ENCODE data around the gene DDIT3.
"Not testable (repeated sequence)": the region's sequence is repeated elsewhere in the genome, so short reads cannot be mapped to it uniquely, and the experiment has no call there.

Gene DDIT3

DNA sequence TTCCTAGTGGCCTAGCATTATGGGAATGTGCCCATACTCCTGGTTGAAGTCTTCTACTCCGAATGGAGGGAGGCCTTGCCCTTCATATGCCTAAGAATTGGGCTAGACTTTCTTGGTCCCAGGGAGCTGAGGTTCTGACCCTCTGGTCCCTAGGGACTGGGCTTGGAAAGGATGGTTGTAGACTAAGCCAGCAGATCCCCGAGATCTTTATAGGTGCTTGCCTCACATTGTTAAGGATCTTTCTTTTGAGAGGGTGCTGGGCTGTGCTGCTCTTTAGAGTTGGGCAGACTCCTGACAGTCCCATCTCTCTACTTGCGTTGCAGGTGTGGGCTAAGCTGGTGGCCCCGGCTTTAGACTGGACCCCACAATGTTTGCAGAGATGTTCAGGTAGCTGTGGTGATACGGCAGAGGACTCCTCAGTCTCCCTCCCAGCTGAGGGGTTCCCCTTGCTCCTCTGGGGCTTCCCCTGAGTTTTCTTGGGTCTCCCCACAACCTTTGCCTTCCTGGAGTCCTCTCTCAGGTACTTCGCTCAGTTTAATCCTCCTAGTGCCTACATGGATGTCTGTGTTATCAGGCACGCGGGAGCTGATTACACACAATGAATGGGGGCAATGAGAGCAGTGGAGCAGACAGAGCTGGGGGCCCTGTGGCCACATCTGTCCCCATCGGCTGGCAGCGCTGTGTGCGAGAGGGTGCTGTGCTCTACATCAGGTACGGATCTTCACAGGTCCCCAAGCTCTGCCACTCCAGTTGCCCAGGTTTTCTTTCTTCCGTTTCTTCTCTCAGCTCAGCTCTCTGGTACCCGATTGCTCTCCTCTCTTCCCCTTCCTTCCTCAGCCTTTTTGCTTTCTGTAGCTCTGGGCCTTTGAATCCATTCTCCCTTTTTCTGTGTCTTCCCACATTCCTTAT lies 3.6 kb upstream of the DDIT3 start:
- Mint-ChIP-seq H3K27ac (peak overlapping the region; percentile 91), H3K27me3 (no peaks in the 10 kb centered on the region), H3K36me3 (ENCODE audit: low read depth) (peaks cover 25% of the 10 kb centered on the region), H3K4me1 (ENCODE audit: low read depth) (peaks cover 44% of the 10 kb centered on the region), H3K9me3 (no peaks in the 10 kb centered on the region), H3K4me3 (peak overlapping the region; percentile 94)

- Mint-ChIP-seq H3K27ac (peak overlapping the region; percentile 91), H3K9me3 (no peaks in the 10 kb centered on the region), H3K4me1 (ENCODE audit: low read depth) (peaks cover 52% of the 10 kb centered on the region), H3K4me3 (peak overlapping the region; percentile 94), H3K36me3 (ENCODE audit: low read depth) (peaks cover 27% of the 10 kb centered on the region), H3K27me3 (no peaks in the 10 kb centered on the region)
Observed at GRCh38 chr12:57522887-57523705, 2.8 kb upstream of the DDIT3 start.

DNA sequence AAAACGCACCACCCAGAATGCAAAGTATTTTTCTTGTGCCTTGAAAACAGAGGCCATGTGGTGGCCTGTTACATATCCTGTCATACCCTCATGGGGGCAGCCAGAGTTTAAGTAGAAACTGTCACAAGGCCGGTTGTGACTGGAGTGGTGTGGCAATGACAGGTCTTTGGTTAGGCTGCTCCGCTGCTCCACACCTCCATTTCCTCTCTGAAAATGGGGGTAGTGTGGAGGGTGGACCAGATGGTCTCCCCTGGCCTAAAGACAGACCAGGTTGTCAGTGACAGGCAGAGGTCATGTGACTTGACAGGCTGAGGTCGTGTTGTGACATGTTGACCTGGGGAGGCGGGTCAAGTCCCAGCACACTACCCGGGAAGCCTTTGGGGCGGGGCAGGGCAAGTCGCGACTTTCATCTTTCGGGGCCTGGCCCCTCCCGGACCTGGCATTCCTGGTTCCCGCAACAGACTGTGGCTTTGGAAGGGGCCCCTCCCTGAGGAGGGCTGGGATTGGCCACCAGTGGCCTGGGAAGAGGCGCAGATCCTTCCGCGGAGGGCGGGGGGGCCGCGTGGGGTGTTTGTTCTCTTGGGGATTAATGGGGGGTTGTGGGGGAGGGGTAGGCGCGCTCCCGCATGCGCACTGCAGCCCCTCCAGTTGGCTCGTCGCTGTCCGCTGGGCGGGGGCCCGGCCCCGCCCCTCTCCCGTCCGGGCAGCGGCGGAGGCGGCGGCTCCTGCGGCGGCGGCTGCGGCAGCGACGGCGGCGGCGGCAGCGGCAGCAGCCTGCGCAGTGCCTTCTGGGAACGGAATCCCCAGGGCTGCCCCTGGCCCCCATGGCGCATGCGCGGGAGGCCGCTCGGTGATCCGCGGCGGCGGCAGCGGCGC lies 1.9 kb upstream of the DDIT3 start, which contains the start of gene MBD6:
Gene MBD6 (plus strand): TSS at position 814 of the 876 bp plus-strand sequence. CDS start 1,480 bp downstream, outside the sequence.
- Mint-ChIP-seq H3K4me3 (peak within 1 kb of the TSS; percentile 94), H3K4me1 (ENCODE audit: low read depth) (peaks cover 61% of the 10 kb centered on the region), H3K27me3 (no peaks in the 10 kb centered on the region), H3K36me3 (ENCODE audit: low read depth) (peaks cover 32% of the 10 kb centered on the region), H3K27ac (peak within 1 kb of the TSS; percentile 99), H3K9me3 (no peaks in the 10 kb centered on the region)

- Mint-ChIP-seq H3K36me3 (ENCODE audit: low read depth) (peaks cover 37% of the 10 kb centered on the region), H3K27ac (peak overlapping the region; percentile 99), H3K4me1 (ENCODE audit: low read depth) (peaks cover 66% of the 10 kb centered on the region), H3K9me3 (no peaks in the 10 kb centered on the region), H3K27me3 (no peaks in the 10 kb centered on the region), H3K4me3 (peak overlapping the region; percentile 87)
Observed at GRCh38 chr12:57521525-57522010, 1.3 kb upstream of the DDIT3 start.

- Mint-ChIP-seq H3K27ac (peak overlapping the region; percentile 99), H3K4me3 (peak overlapping the region; percentile 85), H3K9me3 (no peaks in the 10 kb centered on the region), H3K4me1 (ENCODE audit: low read depth) (peaks cover 59% of the 10 kb centered on the region), H3K27me3 (no peaks in the 10 kb centered on the region), H3K36me3 (ENCODE audit: low read depth) (peaks cover 55% of the 10 kb centered on the region)
Observed at GRCh38 chr12:57519796-57520052, 590 bp downstream of the DDIT3 start.

GRCh38 chr12:57518920-57519795 lies 1.2 kb downstream of the DDIT3 start:
- Mint-ChIP-seq H3K4me3 (peak overlapping the region; percentile 85), H3K27ac (peak overlapping the region; percentile 99), H3K4me1 (ENCODE audit: low read depth) (peaks cover 54% of the 10 kb centered on the region), H3K36me3 (ENCODE audit: low read depth) (peaks cover 61% of the 10 kb centered on the region), H3K9me3 (no peaks in the 10 kb centered on the region), H3K27me3 (no peaks in the 10 kb centered on the region)

GRCh38 chr12:57518176-57518919 lies 2.0 kb downstream of the DDIT3 start:
- peaks cover 46% of the 10 kb centered on the region for H3K4me1 Mint-ChIP-seq (ENCODE audit: low read depth)
- no peaks in the 10 kb centered on the region for H3K9me3 Mint-ChIP-seq
- H3K36me3 Mint-ChIP-seq (ENCODE audit: low read depth) = peaks cover 65% of the 10 kb centered on the region
- peak overlapping the region; percentile 99 for H3K27ac Mint-ChIP-seq
- H3K4me3 Mint-ChIP-seq = peak overlapping the region; percentile 85
- no peaks in the 10 kb centered on the region for H3K27me3 Mint-ChIP-seq

DNA sequence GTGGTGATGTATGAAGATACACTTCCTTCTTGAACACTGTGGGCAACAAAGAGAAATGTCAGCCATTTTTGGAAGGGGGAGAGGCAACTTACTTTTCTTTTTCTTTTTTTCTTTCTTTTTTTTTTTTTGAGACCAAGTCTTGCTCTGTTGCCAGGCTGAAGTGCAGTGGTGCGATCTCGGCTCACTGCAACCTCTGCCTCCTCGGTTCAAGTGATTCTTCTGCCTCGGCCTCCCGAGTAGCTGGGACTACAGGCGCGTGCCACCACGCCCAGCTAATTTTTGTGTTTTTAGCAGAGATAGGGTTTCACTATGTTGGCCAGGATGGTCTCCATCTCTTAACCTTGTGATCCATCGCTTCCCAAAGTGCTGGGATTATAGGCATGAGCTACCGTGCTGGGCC lies 2.6 kb downstream of the DDIT3 start:
- Mint-ChIP-seq H3K27ac (peak overlapping the region; percentile 72), H3K36me3 (ENCODE audit: low read depth) (peaks cover 72% of the 10 kb centered on the region), H3K4me3 (peak overlapping the region; percentile 85), H3K4me1 (ENCODE audit: low read depth) (peaks cover 43% of the 10 kb centered on the region)
- not testable (repeated sequence) for H3K27me3 Mint-ChIP-seq, H3K9me3 Mint-ChIP-seq

GRCh38 chr12:57517187-57517586 lies 3.1 kb downstream of the DDIT3 start:
- Mint-ChIP-seq H3K27me3 (no peaks in the 10 kb centered on the region), H3K27ac (peak overlapping the region; percentile 72), H3K36me3 (ENCODE audit: low read depth) (peaks cover 77% of the 10 kb centered on the region), H3K9me3 (no peaks in the 10 kb centered on the region), H3K4me3 (peak overlapping the region; percentile 41), H3K4me1 (ENCODE audit: low read depth) (peaks cover 41% of the 10 kb centered on the region)

GRCh38 chr12:57516617-57517153 lies 3.6 kb downstream of the DDIT3 start:
- H3K4me1 Mint-ChIP-seq (ENCODE audit: low read depth) = peaks cover 36% of the 10 kb centered on the region
- H3K9me3 Mint-ChIP-seq = no peaks in the 10 kb centered on the region
- peaks cover 82% of the 10 kb centered on the region for H3K36me3 Mint-ChIP-seq (ENCODE audit: low read depth)
- H3K27me3 Mint-ChIP-seq = no peaks in the 10 kb centered on the region
- peak overlapping the region; percentile 72 for H3K27ac Mint-ChIP-seq
- H3K4me3 Mint-ChIP-seq = no peak overlapping the region

DNA sequence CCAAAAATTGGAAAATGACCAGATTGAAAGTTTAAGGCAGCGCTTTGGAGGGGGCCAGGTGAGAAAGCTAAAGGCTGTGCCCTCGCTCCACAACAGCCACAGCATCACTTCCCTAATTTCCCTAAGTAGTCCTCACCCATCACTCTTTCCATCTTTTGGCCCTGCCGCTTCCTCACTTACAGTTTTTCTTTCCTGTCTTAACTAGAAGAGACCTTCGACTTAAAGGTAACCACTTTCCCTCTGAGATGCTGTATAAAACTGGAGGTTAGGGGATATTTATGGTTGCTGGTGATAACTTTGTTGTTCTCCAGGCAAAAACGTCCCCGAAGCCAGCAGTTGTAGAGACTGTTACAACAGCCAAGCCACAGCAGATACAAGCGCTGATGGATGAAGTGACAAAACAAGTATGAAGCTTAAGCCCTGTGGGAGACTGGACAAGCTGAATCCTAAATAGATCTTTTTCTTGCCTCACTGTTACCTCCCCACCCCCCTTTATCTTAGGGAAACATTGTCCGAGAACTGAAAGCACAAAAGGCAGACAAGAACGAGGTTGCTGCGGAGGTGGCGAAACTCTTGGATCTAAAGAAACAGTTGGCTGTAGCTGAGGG lies 4.3 kb downstream of the DDIT3 start:
- Mint-ChIP-seq H3K4me1 (ENCODE audit: low read depth) (peaks cover 30% of the 10 kb centered on the region), H3K27me3 (no peaks in the 10 kb centered on the region), H3K27ac (peak overlapping the region; percentile 79), H3K9me3 (no peaks in the 10 kb centered on the region), H3K36me3 (ENCODE audit: low read depth) (peaks cover 83% of the 10 kb centered on the region), H3K4me3 (no peak overlapping the region)

- Mint-ChIP-seq H3K4me3 (no peak overlapping the region), H3K27ac (no peak overlapping the region), H3K9me3 (no peaks in the 10 kb centered on the region), H3K4me1 (ENCODE audit: low read depth) (peaks cover 27% of the 10 kb centered on the region), H3K36me3 (ENCODE audit: low read depth) (peaks cover 83% of the 10 kb centered on the region), H3K27me3 (no peaks in the 10 kb centered on the region)
Observed at GRCh38 chr12:57515408-57515933, 4.8 kb downstream of the DDIT3 start.

Data from stimulated activated naive CD8-positive, alpha-beta T cell treated with anti-CD3 and anti-CD28 coated beads, Interleukin-15, Interleukin-2, amounts not matched to agents 100 ng/mL and 50 ng/mL, for 24 hours (primary cell).